Suprapubic skin (tissue), 3 donors: Measurements from ENCODE around the gene SLC11A1.

ENCODE experiments used
- EP300 ChIP-seq: sonication (generic); formaldehyde crosslinking; IDR thresholded peaks from one replicate; pipeline ENCODE4 v1.6.1; 2017; ENCODE audit warnings: antibody characterized with exemption
- POLR2A ChIP-seq, 2 donors: fragments of 450-650 bp; IDR thresholded peaks; one replicate each; pipeline ENCODE4 v1.6.1; 2017; ENCODE audit warnings: antibody characterized with exemption in 2 of 2, mild to moderate bottlenecking in 2 of 2, moderate library complexity in 2 of 2
- TF ChIP-seq, protein P1 (sequence below), 2 donors: fragments of 200-600 bp in 1 of 2; fragments of 450-650 bp in 1 of 2; sonication (generic) in 1 of 2; IDR thresholded peaks; one replicate each; pipeline ENCODE4 v1.5.1; 2016 to 2019; ENCODE audit warnings: antibody characterized with exemption in 2 of 2, mild to moderate bottlenecking in 1 of 2, moderate library complexity in 1 of 2

DNA sequence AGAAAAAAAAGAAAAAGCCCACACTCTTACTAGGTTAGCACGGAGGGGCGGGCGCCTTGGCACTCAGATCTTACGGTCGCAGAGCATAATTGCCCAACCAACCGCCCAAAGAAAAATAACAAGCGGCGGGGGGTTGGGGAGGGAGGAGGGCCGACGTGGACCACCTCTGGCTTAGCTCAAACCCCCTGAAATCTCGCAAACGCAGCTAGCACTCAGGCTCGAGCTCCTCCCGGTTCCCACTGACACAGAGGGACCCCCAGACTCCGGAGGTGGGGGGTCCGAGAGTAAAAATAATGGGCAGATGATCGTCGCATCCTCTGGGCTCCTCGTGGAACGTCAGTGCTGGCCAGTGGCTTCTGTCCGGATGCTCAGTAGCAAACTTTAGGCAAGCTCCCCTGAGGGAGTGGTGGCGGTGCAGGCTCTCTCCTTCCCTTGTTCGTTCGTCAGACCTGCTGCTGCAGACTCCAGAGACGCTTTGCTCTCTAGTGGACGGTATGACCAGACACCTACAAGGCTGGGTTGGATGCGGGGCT, 13.4 kb upstream of the SLC11A1 start:
- TF ChIP-seq, protein P1, sequence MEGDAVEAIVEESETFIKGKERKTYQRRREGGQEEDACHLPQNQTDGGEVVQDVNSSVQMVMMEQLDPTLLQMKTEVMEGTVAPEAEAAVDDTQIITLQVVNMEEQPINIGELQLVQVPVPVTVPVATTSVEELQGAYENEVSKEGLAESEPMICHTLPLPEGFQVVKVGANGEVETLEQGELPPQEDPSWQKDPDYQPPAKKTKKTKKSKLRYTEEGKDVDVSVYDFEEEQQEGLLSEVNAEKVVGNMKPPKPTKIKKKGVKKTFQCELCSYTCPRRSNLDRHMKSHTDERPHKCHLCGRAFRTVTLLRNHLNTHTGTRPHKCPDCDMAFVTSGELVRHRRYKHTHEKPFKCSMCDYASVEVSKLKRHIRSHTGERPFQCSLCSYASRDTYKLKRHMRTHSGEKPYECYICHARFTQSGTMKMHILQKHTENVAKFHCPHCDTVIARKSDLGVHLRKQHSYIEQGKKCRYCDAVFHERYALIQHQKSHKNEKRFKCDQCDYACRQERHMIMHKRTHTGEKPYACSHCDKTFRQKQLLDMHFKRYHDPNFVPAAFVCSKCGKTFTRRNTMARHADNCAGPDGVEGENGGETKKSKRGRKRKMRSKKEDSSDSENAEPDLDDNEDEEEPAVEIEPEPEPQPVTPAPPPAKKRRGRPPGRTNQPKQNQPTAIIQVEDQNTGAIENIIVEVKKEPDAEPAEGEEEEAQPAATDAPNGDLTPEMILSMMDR (IDR thresholded peaks at IDR 0.05) = no peak
- TF ChIP-seq POLR2A (IDR thresholded peaks at IDR 0.05) (no peak), EP300 (no peak)
